GM19438 (cell line): ENCODE measurements around the gene PDE9A.
"Not testable (repeated sequence)": the region's sequence is repeated elsewhere in the genome, so short reads cannot be mapped to it uniquely, and the experiment has no call there.

Experiments used
- ATAC-seq: cut with Tn5 transposase; IDR thresholded peaks from one replicate; pipeline ENCODE4 v1.9.1; 2021; ENCODE audit warnings: low read depth; ENCODE audit not compliant: unreplicated experiment

The PDE9A gene

DNA sequence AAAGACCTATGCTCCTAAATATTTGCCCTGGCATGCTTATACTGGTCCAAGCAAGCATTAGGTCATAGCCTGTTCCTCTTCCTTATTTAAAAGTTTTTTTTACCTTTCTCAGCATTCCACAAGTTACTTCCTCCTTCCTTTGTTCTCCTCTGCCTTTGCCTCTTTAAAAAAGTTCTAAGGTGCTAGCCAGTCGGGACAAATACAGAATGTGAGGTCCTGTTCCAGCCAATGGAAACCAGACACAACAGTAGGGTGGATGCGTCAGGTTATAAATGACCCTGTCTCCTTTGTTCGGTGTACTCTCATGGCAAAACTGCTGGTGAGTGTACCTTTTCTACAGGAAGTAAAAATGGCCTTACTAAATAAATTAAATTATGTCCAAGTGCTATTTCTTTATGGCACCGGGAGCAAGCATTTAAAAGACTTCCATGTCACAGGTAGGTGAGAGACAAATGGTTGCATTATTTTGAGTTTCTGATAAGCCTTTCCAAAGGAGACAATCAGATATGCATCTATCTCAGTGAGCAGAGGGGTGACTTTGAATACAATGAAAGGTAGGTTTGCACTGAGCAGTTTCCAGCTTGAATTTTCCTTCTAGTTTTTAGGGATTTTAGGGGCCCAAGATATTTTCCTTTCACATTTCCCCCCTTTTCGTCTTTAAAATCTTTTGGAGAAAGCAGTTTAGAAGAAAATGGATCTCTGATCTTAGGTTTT is 159.3 kb downstream of the PDE9A start:
- ATAC-seq, result not testable (repeated sequence)

DNA sequence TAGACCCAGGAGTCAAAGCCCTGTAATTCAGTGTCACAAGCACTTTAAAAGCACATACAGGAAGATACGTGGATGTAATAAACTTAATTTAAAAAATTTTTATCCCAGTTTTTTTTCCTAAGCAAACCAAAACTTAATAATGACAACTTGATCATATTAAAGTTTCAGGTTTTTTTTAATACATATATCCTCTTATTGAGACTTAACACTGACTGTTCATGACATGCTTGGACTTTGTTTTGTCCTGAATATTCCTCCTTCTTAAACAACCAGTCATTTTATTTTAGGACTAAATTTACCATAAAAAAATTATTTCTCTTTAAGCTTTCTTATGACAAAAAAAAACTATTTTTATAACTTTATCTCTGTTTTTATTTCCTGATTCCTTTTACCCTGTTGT is 161.8 kb downstream of the PDE9A start:
- ATAC-seq, result no peak

- no peak for ATAC-seq
Observed at GRCh38 chr21:42818328-42818749, 164.9 kb downstream of the PDE9A start.

DNA sequence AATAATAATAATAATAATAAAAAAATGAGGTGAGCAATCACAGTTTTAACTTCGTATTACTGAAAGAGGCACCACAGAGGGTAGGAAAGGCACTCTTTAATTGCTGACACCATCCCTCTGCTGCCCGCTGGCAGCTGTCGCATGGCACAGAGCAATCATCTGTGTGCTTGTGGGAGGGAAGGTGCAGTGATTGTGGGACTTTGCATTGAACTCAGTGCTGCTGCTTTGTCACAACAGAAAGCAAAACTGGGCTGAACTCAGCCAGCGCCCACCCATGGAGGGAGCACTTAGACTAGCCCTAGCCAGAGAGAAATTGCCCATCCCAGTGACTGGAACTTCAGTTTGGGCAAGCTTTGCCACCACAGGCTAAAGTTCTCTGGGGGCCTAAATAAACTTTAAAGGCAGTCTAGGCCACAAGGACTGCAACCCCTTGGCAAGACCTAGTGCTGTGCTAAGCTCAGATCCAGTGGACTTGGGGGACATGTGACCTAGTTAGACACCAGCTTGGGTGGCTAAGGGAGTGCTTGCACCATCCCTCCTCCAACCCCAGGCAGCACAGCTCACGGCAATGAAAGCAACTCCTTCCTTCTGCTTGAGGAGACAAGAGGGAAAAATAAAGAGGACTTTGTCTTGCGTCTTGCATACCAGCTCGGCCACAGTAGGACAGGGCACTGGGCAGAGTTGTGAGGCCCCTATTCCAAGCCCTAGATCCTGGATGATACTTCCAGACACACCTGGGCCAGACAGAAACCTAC is 166.6 kb downstream of the PDE9A start:
- ATAC-seq, result no peak

- ATAC-seq, result no peak
Observed at GRCh38 chr21:42820616-42821465, 167.4 kb downstream of the PDE9A start.
